ENCODE results near the gene FER1L5.

The FER1L5 gene

DNA sequence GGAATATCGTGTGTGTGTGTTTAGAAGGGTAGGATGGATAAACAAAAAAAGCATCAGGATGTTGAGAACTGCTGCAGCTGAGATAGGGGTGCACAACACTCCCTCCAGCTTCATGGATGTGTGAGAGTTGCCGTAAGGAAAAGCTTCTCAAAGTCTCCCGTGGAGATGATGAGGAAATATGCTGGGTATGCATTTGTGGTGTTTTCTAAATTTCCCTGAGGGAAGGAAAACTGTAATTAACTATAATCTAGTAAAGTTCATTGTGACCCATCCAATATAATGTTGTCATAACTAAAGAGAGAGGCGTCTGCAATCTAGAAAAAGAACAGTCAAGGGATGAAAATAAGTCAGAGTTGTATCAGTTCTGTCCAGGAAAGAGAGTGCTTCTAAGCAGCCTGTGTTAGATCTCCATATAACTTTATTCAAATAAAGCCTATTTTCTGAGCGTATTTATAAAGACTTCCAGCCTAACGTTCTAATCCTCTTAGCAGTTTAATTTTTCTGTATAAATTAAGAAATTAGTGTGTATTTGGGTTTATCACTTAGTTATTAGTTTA lies 104.6 kb downstream of the FER1L5 start:
- DNase-seq (ENCODE audit: low read depth), result no peak

DNA sequence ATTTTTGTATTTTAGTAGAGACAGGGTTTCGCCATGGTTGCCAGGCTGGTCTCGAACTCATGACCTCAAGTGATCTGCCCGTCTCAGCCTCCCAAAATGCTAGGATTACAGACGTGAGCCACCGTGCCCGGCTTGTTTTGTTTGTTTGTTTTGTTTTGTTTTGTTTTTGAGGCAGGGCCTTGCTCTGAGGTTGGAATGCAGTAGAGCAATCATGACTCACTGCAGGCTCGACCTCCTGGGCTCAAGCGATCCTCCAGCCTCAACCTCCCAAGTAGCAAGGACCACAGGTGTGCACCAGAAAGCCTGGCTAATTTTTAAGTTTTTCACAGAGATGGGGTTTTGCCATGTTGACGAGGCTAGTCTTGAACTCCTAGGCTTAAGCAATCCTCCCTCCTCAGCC lies 109.2 kb downstream of the FER1L5 start:
- DNase-seq (ENCODE audit: low read depth), result no peak

DNA sequence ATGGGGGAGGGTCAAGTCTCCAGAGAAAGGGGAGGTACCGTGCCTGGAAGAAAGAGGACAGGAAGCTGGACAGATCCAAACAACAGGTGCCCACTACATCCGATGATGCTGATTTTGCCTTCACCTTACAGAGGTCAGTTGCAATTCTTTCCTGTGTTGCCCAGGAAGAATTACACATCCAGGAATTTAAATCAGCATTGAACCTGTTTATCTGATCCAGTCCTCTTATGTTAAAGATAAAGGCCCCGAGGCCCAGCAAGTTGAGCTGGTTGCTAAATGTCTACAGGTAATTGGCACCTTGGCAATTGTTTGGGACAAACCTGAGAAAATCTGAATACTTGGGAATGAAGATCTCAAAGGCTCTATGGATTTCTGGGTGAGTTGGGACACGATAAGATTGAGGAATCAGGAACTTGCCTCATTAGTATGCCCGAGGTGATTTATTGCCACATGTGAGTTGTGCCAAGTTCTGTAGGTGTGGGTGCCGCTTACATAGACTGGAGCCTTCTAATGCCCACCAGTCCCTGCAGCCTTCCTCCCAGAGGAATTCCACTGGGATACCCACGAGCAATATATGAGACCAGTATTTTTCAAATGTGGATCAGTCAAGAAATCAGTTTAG lies 111.2 kb downstream of the FER1L5 start:
- DNase-seq (ENCODE audit: low read depth), result no peak

DNA sequence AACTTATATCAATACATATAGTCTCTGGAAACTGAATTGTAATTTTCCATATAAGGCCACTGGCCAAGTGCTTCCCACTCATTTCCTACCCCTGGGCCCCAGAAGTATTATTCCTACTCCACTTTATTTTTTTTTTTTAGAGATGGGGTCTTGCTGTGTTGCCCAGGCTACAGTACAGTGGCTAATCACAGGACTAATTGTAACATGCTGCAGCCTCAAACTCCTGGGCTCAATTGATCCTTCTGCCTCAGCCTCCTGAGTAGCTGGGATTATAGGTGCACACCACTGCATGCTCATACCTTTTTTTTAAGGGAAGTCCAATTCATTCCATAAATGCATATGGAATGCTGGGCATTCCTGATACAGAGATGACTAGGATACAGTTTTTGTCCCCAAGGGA lies 111.8 kb downstream of the FER1L5 start:
- DNase-seq (ENCODE audit: low read depth), result no peak
